ENCODE results near the gene FPGS. TPM values are rescaled to one million over a fixed set of nuclear protein-coding genes. Genes with fewer than 3 reads are reported as not detected.
"Not testable (repeated sequence)": the region's sequence is repeated elsewhere in the genome, so short reads cannot be mapped to it uniquely, and the experiment has no call there.

FPGS gene
- total and polyA plus RNA-seq, 4 donors, result 20.4 to 61.1 (median 42.7) TPM

DNA sequence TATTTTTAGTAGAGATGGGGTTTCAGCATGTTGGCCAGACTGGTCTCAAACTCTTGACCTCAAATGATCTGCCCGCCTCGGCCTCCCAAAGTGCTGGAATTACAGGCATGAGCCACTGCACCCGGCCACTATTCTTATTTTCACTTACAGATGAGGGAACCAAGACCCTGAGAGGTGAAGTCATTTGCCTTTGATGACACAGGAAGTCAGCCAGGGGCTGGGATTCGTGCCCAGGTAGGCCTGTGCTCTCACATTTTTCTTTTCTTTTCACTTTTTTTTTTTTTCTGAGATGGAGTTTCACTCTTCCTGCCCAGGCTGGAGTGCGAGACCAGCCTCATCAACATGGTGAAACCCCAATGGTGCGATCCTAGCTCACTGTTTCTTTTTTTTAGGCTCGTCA is 29.6 kb downstream of the FPGS start:
- DNase-seq (ENCODE audit: low spot score), result no peak
- Histone ChIP-seq H3K27ac (ENCODE audit: low read depth in 1 of 2, low read length in 2 of 2) (no peak overlapping the region), H3K9me3 (ENCODE audit: control insufficient read depth in 4 of 4, low read length in 3 of 4) (no peaks in the 10 kb centered on the region), H3K4me1 (ENCODE audit: control insufficient read depth in 4 of 4, insufficient read depth in 4 of 4, low read length in 3 of 4) (peaks cover 4 to 11% (median 9%) of the 10 kb centered on the region in 4 donors), H3K36me3 (ENCODE audit: control insufficient read depth in 4 of 4, insufficient read depth in 3 of 4, low read depth in 1 of 4, low read length in 3 of 4) (no peaks in the 10 kb centered on the region), H3K4me3 (ENCODE audit: low read depth in 1 of 3, low read length in 3 of 3) (no peak overlapping the region), H3K9ac (ENCODE audit: low read depth in 1 of 2, low read length in 2 of 2) (no peak overlapping the region), H3K27me3 (ENCODE audit: control insufficient read depth in 4 of 4, insufficient read depth in 4 of 4, low read length in 3 of 4) (no peaks in the 10 kb centered on the region)
- TF ChIP-seq, protein P1, sequence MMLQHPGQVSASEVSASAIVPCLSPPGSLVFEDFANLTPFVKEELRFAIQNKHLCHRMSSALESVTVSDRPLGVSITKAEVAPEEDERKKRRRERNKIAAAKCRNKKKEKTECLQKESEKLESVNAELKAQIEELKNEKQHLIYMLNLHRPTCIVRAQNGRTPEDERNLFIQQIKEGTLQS (IDR thresholded peaks at IDR 0.05), result no peak
- TF ChIP-seq, protein P2, sequence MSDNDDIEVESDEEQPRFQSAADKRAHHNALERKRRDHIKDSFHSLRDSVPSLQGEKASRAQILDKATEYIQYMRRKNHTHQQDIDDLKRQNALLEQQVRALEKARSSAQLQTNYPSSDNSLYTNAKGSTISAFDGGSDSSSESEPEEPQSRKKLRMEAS (IDR thresholded peaks at IDR 0.05), result no peak
- WGBS, result 69% methylated on average over 7 of the region's 7 CpGs

DNA sequence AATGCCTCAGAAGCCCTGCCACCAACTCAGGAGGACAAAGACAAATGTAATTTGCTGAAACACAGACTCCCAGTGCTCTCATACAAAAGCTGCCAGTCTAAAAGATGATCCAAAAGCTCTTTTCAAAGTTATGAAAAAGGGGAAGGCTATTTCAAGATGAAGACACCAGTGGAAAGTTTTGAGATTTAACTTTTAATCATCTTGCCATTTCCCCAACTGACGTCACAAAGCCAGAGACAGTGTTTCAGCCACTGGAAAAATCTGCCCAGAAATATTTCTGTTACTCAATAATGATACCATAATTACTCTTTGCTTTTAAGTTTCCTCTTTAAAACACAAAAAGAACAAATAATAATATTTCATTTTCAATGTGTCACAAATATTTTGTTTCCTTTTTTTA is 30.9 kb downstream of the FPGS start:
- H3K27ac ChIP-seq (ENCODE audit: low read depth in 1 of 2, low read length in 2 of 2), result peak overlapping the region; percentile 14 to 32
- 61% methylated on average over 1 of the region's 1 CpG for WGBS

DNA sequence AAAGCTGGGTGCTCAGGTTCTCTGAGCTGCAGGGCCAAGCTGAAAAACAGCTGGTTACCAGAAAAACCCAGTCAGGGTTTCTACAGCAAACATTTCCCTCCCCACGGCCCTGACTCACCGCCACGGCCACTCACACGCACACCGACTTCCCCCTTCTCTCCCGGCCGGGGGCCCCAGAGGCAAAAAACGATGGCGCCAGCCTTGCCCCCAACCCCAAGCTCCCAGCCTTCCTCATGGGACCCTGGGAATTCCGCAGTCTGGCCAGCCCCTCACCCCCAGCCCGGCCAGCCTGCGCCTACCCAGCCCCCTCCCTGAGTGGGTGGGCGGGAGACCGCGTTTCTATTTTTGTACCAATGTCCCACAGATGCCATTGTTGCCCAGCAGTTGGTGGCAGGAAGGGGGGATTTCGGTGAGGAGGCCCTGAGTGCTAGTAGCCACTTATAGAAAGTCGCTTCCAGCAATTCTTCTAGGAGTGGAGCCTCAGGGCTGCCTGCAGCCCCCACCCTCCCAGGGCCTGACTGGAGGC is 33.4 kb downstream of the FPGS start:
- no peak for TF ChIP-seq FOXA1 (IDR thresholded peaks at IDR 0.05)
- no peak for TF ChIP-seq FOXA2 (IDR thresholded peaks at IDR 0.05)
- no peak for TF ChIP-seq RXRA (IDR thresholded peaks at IDR 0.05)
- TF ChIP-seq JUND (IDR thresholded peaks at IDR 0.05), result no peak
- TF ChIP-seq, protein P3, sequence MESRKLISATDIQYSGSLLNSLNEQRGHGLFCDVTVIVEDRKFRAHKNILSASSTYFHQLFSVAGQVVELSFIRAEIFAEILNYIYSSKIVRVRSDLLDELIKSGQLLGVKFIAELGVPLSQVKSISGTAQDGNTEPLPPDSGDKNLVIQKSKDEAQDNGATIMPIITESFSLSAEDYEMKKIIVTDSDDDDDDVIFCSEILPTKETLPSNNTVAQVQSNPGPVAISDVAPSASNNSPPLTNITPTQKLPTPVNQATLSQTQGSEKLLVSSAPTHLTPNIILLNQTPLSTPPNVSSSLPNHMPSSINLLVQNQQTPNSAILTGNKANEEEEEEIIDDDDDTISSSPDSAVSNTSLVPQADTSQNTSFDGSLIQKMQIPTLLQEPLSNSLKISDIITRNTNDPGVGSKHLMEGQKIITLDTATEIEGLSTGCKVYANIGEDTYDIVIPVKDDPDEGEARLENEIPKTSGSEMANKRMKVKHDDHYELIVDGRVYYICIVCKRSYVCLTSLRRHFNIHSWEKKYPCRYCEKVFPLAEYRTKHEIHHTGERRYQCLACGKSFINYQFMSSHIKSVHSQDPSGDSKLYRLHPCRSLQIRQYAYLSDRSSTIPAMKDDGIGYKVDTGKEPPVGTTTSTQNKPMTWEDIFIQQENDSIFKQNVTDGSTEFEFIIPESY (IDR thresholded peaks at IDR 0.05), result no peak
- Histone ChIP-seq H3K4me1 (ENCODE audit: control insufficient read depth in 4 of 4, insufficient read depth in 4 of 4, low read length in 3 of 4) (peaks cover 13 to 21% (median 15%) of the 10 kb centered on the region in 4 donors), H3K27ac (ENCODE audit: low read depth in 1 of 2, low read length in 2 of 2) (peak overlapping the region; percentile 66 to 91), H3K9ac (ENCODE audit: low read depth in 1 of 2, low read length in 2 of 2) (no peak overlapping the region), H3K4me3 (ENCODE audit: low read depth in 1 of 3, low read length in 3 of 3) (no peak overlapping the region), H3K36me3 (ENCODE audit: control insufficient read depth in 4 of 4, insufficient read depth in 3 of 4, low read depth in 1 of 4, low read length in 3 of 4) (no peaks in the 10 kb centered on the region), H3K27me3 (ENCODE audit: control insufficient read depth in 4 of 4, insufficient read depth in 4 of 4, low read length in 3 of 4) (no peaks in the 10 kb centered on the region), H3K9me3 (ENCODE audit: control insufficient read depth in 4 of 4, low read length in 3 of 4) (no peaks in the 10 kb centered on the region)
- no peak for DNase-seq (ENCODE audit: low spot score)
- 74% methylated on average over 17 of the region's 17 CpGs for WGBS

More for the DNA sequence above, 30.9 kb downstream of the FPGS start:
- H3K4me1 ChIP-seq (ENCODE audit: control insufficient read depth in 4 of 4, insufficient read depth in 4 of 4, low read length in 3 of 4), result peaks cover 9 to 13% (median 10%) of the 10 kb centered on the region in 4 donors
- no peak overlapping the region for H3K4me3 ChIP-seq (ENCODE audit: low read depth in 1 of 3, low read length in 3 of 3)
- H3K9me3 ChIP-seq (ENCODE audit: control insufficient read depth in 4 of 4, low read length in 3 of 4), result no peaks in the 10 kb centered on the region
- no peak overlapping the region for H3K9ac ChIP-seq (ENCODE audit: low read depth in 1 of 2, low read length in 2 of 2)
- no peaks in the 10 kb centered on the region for H3K36me3 ChIP-seq (ENCODE audit: control insufficient read depth in 4 of 4, insufficient read depth in 3 of 4, low read depth in 1 of 4, low read length in 3 of 4)
- TF ChIP-seq FOXA1 (IDR thresholded peaks at IDR 0.05), result no peak
- TF ChIP-seq SP1 (IDR thresholded peaks at IDR 0.05), result peak; percentile 10
- DNase-seq (ENCODE audit: low spot score), result no peak
- no peaks in the 10 kb centered on the region for H3K27me3 ChIP-seq (ENCODE audit: control insufficient read depth in 4 of 4, insufficient read depth in 4 of 4, low read length in 3 of 4)

DNA sequence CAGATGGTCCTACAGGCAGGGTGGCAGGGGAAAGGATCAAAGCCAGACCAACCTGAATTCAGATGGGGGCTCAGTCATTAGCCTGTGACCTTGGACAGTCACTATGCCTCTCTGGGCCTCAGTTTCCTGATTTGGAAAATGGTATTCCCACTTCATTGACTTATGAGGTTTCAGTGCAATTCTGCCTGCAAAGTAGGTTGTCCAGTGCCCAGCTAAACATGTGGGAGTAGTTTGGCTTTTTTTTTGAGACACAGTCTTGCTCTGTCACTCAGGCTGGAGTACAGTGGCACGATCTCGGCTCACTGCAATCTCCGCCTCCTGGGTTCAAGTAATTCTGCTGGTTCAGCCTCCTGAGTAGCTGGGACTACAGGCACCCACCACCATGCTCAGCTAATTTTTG is 33.9 kb downstream of the FPGS start:
- H3K9ac ChIP-seq (ENCODE audit: low read depth in 1 of 2, low read length in 2 of 2); H3K4me3 ChIP-seq (ENCODE audit: low read depth in 1 of 3, low read length in 3 of 3): not testable (repeated sequence)
- H3K4me1 ChIP-seq (ENCODE audit: control insufficient read depth in 4 of 4, insufficient read depth in 4 of 4, low read length in 3 of 4), result peaks cover 13 to 23% (median 15%) of the 10 kb centered on the region in 4 donors

More for the DNA sequence above, 33.9 kb downstream of the FPGS start:
- not testable (repeated sequence) for H3K9me3 ChIP-seq (ENCODE audit: control insufficient read depth in 4 of 4, low read length in 3 of 4); DNase-seq (ENCODE audit: low spot score); H3K27me3 ChIP-seq (ENCODE audit: control insufficient read depth in 4 of 4, insufficient read depth in 4 of 4, low read length in 3 of 4); H3K36me3 ChIP-seq (ENCODE audit: control insufficient read depth in 4 of 4, insufficient read depth in 3 of 4, low read depth in 1 of 4, low read length in 3 of 4)
- WGBS, result 80% methylated on average over 3 of the region's 3 CpGs
- peak overlapping the region; percentile 38 to 91 for H3K27ac ChIP-seq (ENCODE audit: low read depth in 1 of 2, low read length in 2 of 2)

Measured in liver (tissue), 9 donors.